T follicular helper cell (primary cell): ENCODE measurements around the gene CAMTA1.

Experiments used
- DNase-seq: peaks from one replicate; pipeline ENCODE4 v3.0.0-alpha.2; 2020; ENCODE audit warnings: low read depth

The CAMTA1 gene

GRCh38 chr1:7287013-7287412, 501.8 kb downstream of the CAMTA1 start:
- no peak for DNase-seq

- no peak for DNase-seq
Observed at GRCh38 chr1:7288992-7289391, 503.7 kb downstream of the CAMTA1 start.

- DNase-seq, result no peak
Observed at GRCh38 chr1:7289694-7290093, 504.4 kb downstream of the CAMTA1 start.

GRCh38 chr1:7290971-7291970, 506.0 kb downstream of the CAMTA1 start:
- no peak for DNase-seq

GRCh38 chr1:7292036-7292681, 506.9 kb downstream of the CAMTA1 start:
- no peak for DNase-seq

- DNase-seq, result no peak
Observed at GRCh38 chr1:7292714-7293419, 507.6 kb downstream of the CAMTA1 start.

- no peak for DNase-seq
Observed at GRCh38 chr1:7293702-7294629, 508.7 kb downstream of the CAMTA1 start.

GRCh38 chr1:7294636-7295035, 509.4 kb downstream of the CAMTA1 start:
- no peak for DNase-seq

- no peak for DNase-seq
Observed at GRCh38 chr1:7295946-7296345, 510.7 kb downstream of the CAMTA1 start.

- DNase-seq, result no peak
Observed at GRCh38 chr1:7296968-7297367, 511.7 kb downstream of the CAMTA1 start.

- DNase-seq, result no peak
Observed at GRCh38 chr1:7298145-7298544, 512.9 kb downstream of the CAMTA1 start.

- no peak for DNase-seq
Observed at GRCh38 chr1:7298749-7299151, 513.5 kb downstream of the CAMTA1 start.

GRCh38 chr1:7299329-7299799, 514.1 kb downstream of the CAMTA1 start:
- no peak for DNase-seq

- DNase-seq, result no peak
Observed at GRCh38 chr1:7299994-7300393, 514.7 kb downstream of the CAMTA1 start.

- DNase-seq, result no peak
Observed at GRCh38 chr1:7300893-7301663, 515.8 kb downstream of the CAMTA1 start.

GRCh38 chr1:7301664-7301981, 516.4 kb downstream of the CAMTA1 start:
- no peak for DNase-seq

- no peak for DNase-seq
Observed at GRCh38 chr1:7302126-7302525, 516.9 kb downstream of the CAMTA1 start.

GRCh38 chr1:7302873-7303272, 517.6 kb downstream of the CAMTA1 start:
- DNase-seq, result no peak

GRCh38 chr1:7303554-7304317, 518.5 kb downstream of the CAMTA1 start:
- no peak for DNase-seq

- DNase-seq, result no peak
Observed at GRCh38 chr1:7313081-7313546, 527.9 kb downstream of the CAMTA1 start.
